Chondrocyte (in vitro differentiated cells): ENCODE measurements around the gene ADGRF4. TPM values are rescaled to one million over a fixed set of nuclear protein-coding genes. Genes with fewer than 3 reads are reported as not detected.

Experiments used
- DNase-seq: peaks from one replicate; pipeline ENCODE4 v3.0.0; 2021; ENCODE audit warnings: mixed read lengths, low spot score
- H3K27ac Mint-ChIP-seq: one replicate; pipeline ENCODE4 v1.8.0; 2021; ENCODE audit warnings: mild to moderate bottlenecking, moderate library complexity, mixed read lengths; ENCODE audit not compliant: unreplicated experiment
- H3K27me3 Mint-ChIP-seq: 2 replicates; pipeline ENCODE4 v1.8.0; 2021; ENCODE audit warnings: low read depth, mixed read lengths
- H3K36me3 Mint-ChIP-seq: 2 replicates; pipeline ENCODE4 v1.8.0; 2021; ENCODE audit warnings: low read depth, mixed read lengths
- H3K4me1 Mint-ChIP-seq: 2 replicates; pipeline ENCODE4 v1.8.0; 2021; ENCODE audit warnings: low read depth, mild to moderate bottlenecking, mixed read lengths
- H3K4me3 Mint-ChIP-seq: one replicate; pipeline ENCODE4 v1.8.0; 2021; ENCODE audit warnings: mild to moderate bottlenecking, moderate library complexity, mixed read lengths; ENCODE audit not compliant: unreplicated experiment
- H3K9me3 Mint-ChIP-seq: 2 replicates; pipeline ENCODE4 v1.8.0; 2021; ENCODE audit warnings: low read depth, mixed read lengths
- CTCF ChIP-seq: fragments of 200-600 bp; sonication (generic); IDR thresholded peaks from 2 replicates; pipeline ENCODE4 v1.5.0; 2021; ENCODE audit warnings: antibody characterized with exemption, mild to moderate bottlenecking, moderate library complexity
- total RNA-seq: library from RNA; stranded (reverse); gene quantifications from 3 replicates; pipeline ENCODE4 v1.2.1, GENCODE V29; 2021

The ADGRF4 gene
- total RNA-seq, 1 donor from 2014 or later = not detected

- no peak overlapping the region for H3K27ac Mint-ChIP-seq
- no peak for TF ChIP-seq CTCF
- H3K4me1 Mint-ChIP-seq = no peaks in the 10 kb centered on the region
- H3K36me3 Mint-ChIP-seq = no peaks in the 10 kb centered on the region
- no peak overlapping the region for H3K4me3 Mint-ChIP-seq
- H3K27me3 Mint-ChIP-seq = peaks cover 14% of the 10 kb centered on the region
- no peaks in the 10 kb centered on the region for H3K9me3 Mint-ChIP-seq
- DNase-seq = no peak
Measured at GRCh38 chr6:47709160-47709559, 10.8 kb downstream of the ADGRF4 start.

GRCh38 chr6:47710295-47710694 is 11.9 kb downstream of the ADGRF4 start:
- Mint-ChIP-seq H3K4me1 (no peaks in the 10 kb centered on the region), H3K27ac (no peak overlapping the region), H3K4me3 (no peak overlapping the region), H3K9me3 (no peaks in the 10 kb centered on the region), H3K27me3 (peaks cover 14% of the 10 kb centered on the region), H3K36me3 (no peaks in the 10 kb centered on the region)
- no peak for TF ChIP-seq CTCF
- no peak for DNase-seq

- no peaks in the 10 kb centered on the region for H3K36me3 Mint-ChIP-seq
- TF ChIP-seq CTCF = no peak
- H3K4me3 Mint-ChIP-seq = no peak overlapping the region
- H3K27ac Mint-ChIP-seq = no peak overlapping the region
- no peak for DNase-seq
- no peaks in the 10 kb centered on the region for H3K9me3 Mint-ChIP-seq
- peaks cover 8% of the 10 kb centered on the region for H3K27me3 Mint-ChIP-seq
- no peaks in the 10 kb centered on the region for H3K4me1 Mint-ChIP-seq
Measured at GRCh38 chr6:47713200-47713599, 14.8 kb downstream of the ADGRF4 start.

- no peak for TF ChIP-seq CTCF
Measured at GRCh38 chr6:47714802-47715201, 16.4 kb downstream of the ADGRF4 start.

GRCh38 chr6:47715782-47716181 is 17.4 kb downstream of the ADGRF4 start:
- Mint-ChIP-seq H3K36me3 (no peaks in the 10 kb centered on the region), H3K9me3 (no peaks in the 10 kb centered on the region), H3K27ac (no peak overlapping the region), H3K4me1 (no peaks in the 10 kb centered on the region), H3K27me3 (peaks cover 2% of the 10 kb centered on the region), H3K4me3 (no peak overlapping the region)
- no peak for TF ChIP-seq CTCF
- no peak for DNase-seq

More at GRCh38 chr6:47714802-47715201, 16.4 kb downstream of the ADGRF4 start:
- Mint-ChIP-seq H3K4me1 (no peaks in the 10 kb centered on the region), H3K27me3 (peaks cover 5% of the 10 kb centered on the region), H3K4me3 (no peak overlapping the region), H3K27ac (no peak overlapping the region), H3K9me3 (no peaks in the 10 kb centered on the region), H3K36me3 (no peaks in the 10 kb centered on the region)
- no peak for DNase-seq
